Adrenal gland (tissue), 5 donors: ENCODE measurements around the gene MIER3.

Experiments
- CTCF ChIP-seq, 6 experiments: fragments of 450-650 bp in 4 of 6; fragments of 200-600 bp in 2 of 6; sonication (generic) in 1 of 6; IDR thresholded peaks; 1 replicate in 5 of 6; 2 replicates in 1 of 6; pipeline versions ENCODE4 v1.5.1 to v1.8.0; 2016 to 2021; ENCODE audit warnings: antibody characterized with exemption in 6 of 6, mild to moderate bottlenecking in 2 of 6, moderate library complexity in 1 of 6
- POLR2A ChIP-seq, 2 donors: fragments of 450-650 bp; IDR thresholded peaks; one replicate each; pipeline ENCODE4 v1.6.1; 2017; ENCODE audit warnings: antibody characterized with exemption in 2 of 2, mild to moderate bottlenecking in 2 of 2, moderate library complexity in 1 of 2
- donor health status: DM: no; HTN: no; CAD: no.

DNA sequence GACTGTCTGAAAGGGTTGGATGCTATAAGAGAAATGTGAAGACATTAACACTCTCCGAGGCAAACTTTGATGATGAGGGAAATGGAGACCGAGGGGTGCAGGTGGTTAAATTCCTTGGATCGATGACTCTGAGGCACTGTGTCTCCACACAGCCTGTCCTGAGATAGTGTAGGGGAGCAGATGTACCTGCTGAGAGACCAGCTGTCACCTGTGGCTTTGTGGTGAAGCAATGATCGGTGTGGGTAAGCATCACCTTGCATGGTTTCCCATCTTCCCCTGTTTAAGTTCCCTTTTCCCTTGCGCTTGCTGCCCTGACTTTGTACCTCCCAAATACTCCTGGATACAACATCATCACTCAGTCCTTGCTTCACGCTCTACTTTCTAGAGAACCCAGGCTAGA lies 9.8 kb upstream of the MIER3 start:
- TF ChIP-seq CTCF (IDR thresholded peaks at IDR 0.05) (no peak), POLR2A (IDR thresholded peaks at IDR 0.05) (no peak)
